Karpas-422 (cell line): ENCODE measurements around the gene KPNB1. TPM values are rescaled to one million over a fixed set of nuclear protein-coding genes. Genes with fewer than 3 reads are reported as not detected.

Experiments used
- DNase-seq: peaks from one replicate; pipeline ENCODE4 v3.0.0-alpha.2; 2015
- H2AFZ ChIP-seq: fragments of 200-600 bp; sonication (generic); 2 replicates; pipeline ENCODE4 v1.6.1; 2014; ENCODE audit warnings: antibody characterized with exemption, low read length, mixed read lengths
- H3K27ac ChIP-seq: fragments of 200-600 bp; sonication (generic); 2 replicates; pipeline ENCODE4 v1.5.1; 2014; ENCODE audit warnings: mild to moderate bottlenecking, low read length, moderate library complexity
- H3K27me3 ChIP-seq: fragments of 200-600 bp; sonication (generic); 2 replicates; pipeline ENCODE4 v1.6.1; 2014; ENCODE audit warnings: low read length, mixed read lengths
- H3K36me3 ChIP-seq: fragments of 200-600 bp; sonication (generic); 2 replicates; pipeline ENCODE4 v1.6.1; 2014; ENCODE audit warnings: low read length, mixed read lengths; ENCODE audit not compliant: insufficient read depth
- H3K4me1 ChIP-seq: fragments of 200-600 bp; sonication (generic); 2 replicates; pipeline ENCODE4 v1.6.1; 2014; ENCODE audit warnings: mild to moderate bottlenecking, low read length, mixed read lengths
- H3K4me2 ChIP-seq: fragments of 200-600 bp; sonication (generic); 2 replicates; pipeline ENCODE4 v1.6.1; 2014; ENCODE audit warnings: low read length, low read depth, mild to moderate bottlenecking; ENCODE audit not compliant: poor library complexity, severe bottlenecking
- H3K4me3 ChIP-seq: fragments of 200-600 bp; sonication (generic); 2 replicates; pipeline ENCODE4 v1.5.1; 2014; ENCODE audit warnings: mild to moderate bottlenecking, antibody characterized with exemption, low read length, mixed read lengths
- H3K79me2 ChIP-seq: fragments of 200-600 bp; sonication (generic); 2 replicates; pipeline ENCODE4 v1.6.1; 2014; ENCODE audit warnings: mild to moderate bottlenecking, low read length, mixed read lengths
- H3K9ac ChIP-seq: fragments of 200-600 bp; sonication (generic); 2 replicates; pipeline ENCODE4 v1.6.0; 2014; ENCODE audit warnings: low read length
- H3K9me2 ChIP-seq: fragments of 200-600 bp; sonication (generic), shearing (Covaris generic); replicated peaks from 2 replicates; pipeline ENCODE4 v1.6.0; 2014; ENCODE audit warnings: mild to moderate bottlenecking, low read length, moderate library complexity; ENCODE audit not compliant: insufficient read depth
- H3K9me3 ChIP-seq: fragments of 300-700, 200-600 bp; sonication (generic); 2 replicates; pipeline ENCODE4 v1.6.1; 2014; ENCODE audit warnings: low read length, mixed read lengths
- H4K20me1 ChIP-seq: fragments of 200-600 bp; sonication (generic); 2 replicates; pipeline ENCODE4 v1.6.1; 2014; ENCODE audit warnings: mild to moderate bottlenecking, antibody characterized with exemption, low read length, low read depth; ENCODE audit not compliant: insufficient read depth
- total RNA-seq: library from RNA; depleted of rRNA; stranded (reverse); fragments of >200 nt; shearing (Covaris generic); gene quantifications from 2 replicates; pipeline ENCODE4 v1.2.3, GENCODE V29; 2014; ENCODE audit warnings: low replicate concordance

KPNB1 gene
- total RNA-seq, 1 experiment from 2014 or later = 184 TPM

DNA sequence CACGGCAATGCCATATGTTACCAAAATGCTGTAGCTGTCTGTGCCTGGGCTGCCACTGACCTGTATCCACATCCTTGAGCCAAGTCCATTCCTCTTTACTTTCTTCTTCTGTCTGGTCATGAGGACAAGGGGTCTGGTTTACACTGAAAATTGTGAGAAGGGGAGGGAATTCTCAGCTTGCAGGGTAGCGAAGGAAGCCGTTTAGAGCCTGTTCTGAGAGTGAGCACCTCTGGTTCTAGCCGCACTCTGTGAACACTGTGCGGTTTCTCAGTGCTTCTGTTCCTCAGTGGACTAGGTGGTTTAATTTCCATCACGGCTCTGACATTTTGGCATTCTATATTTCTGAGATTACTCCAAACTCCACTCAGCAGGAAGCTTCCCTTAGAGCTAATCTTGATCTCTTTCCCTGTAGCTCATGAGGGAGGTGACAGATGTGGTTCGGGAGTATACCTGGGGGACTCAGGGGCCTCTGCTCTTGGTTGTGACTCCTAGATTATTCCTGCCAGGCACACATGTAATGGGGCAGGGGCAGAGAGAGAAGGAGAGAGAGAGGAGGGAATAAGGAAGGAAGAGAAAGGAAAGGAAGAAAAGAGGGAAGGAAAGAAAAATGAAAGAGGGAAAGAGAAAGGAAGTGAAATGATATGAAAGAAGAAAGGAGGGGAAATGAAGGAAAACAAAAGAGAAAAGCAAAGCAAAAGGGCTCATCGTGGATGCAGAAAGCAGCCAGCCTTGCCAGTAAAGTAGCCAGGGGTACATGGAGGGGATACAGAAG lies 69.1 kb downstream of the KPNB1 start:
- Histone ChIP-seq H3K4me2 (no peak overlapping the region), H4K20me1 (no peaks in the 10 kb centered on the region), H3K9me2 (no peaks in the 10 kb centered on the region), H3K79me2 (no peaks in the 10 kb centered on the region), H3K9me3 (no peaks in the 10 kb centered on the region), H2AFZ (no peak overlapping the region), H3K27ac (no peak overlapping the region), H3K4me3 (no peak overlapping the region), H3K27me3 (no peaks in the 10 kb centered on the region), H3K36me3 (no peaks in the 10 kb centered on the region), H3K9ac (no peak overlapping the region), H3K4me1 (peaks cover 16% of the 10 kb centered on the region)
- no peak for DNase-seq

DNA sequence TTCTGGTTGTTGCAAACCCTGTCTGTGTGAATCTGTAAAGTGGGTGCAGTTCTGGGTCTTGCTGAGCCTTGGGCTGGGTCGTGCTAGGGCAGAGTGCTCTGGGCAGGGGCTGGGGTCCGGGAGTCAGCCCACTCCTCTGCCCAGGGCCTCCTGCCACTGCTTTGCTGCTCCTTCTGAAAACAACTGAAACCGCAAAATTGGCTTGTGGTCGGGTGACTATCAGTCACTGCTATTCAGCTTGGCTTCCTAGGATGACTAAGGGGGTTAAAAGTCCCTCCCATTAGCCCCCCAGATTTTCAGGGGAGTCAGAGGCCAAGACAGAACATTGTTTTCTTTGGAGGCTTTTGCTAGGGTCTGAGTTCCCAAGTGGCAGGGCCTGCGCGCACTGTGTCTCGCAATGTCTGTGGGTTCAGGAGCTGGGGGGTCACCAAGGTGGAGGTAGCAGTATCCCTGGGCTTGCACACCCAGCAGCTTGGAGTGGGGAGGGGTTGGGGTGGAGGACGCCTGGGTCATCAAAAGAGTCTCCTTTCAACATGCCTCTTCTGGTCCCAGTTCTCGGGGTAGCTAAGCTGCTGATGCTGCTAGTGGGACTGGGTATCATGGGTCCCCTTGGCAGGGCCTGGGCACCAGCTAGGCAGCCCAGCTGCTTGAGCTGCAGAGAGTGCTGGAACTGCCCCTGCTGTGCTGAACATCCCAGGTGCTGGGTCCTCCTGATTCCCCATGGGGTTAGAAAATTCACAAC lies 69.9 kb downstream of the KPNB1 start:
- Histone ChIP-seq H3K4me2 (no peak overlapping the region), H3K4me1 (peaks cover 10% of the 10 kb centered on the region), H4K20me1 (no peaks in the 10 kb centered on the region), H3K9ac (no peak overlapping the region), H2AFZ (no peak overlapping the region), H3K36me3 (no peaks in the 10 kb centered on the region), H3K9me2 (no peaks in the 10 kb centered on the region), H3K9me3 (no peaks in the 10 kb centered on the region), H3K79me2 (no peaks in the 10 kb centered on the region), H3K27me3 (no peaks in the 10 kb centered on the region), H3K4me3 (no peak overlapping the region), H3K27ac (no peak overlapping the region)
- no peak for DNase-seq

DNA sequence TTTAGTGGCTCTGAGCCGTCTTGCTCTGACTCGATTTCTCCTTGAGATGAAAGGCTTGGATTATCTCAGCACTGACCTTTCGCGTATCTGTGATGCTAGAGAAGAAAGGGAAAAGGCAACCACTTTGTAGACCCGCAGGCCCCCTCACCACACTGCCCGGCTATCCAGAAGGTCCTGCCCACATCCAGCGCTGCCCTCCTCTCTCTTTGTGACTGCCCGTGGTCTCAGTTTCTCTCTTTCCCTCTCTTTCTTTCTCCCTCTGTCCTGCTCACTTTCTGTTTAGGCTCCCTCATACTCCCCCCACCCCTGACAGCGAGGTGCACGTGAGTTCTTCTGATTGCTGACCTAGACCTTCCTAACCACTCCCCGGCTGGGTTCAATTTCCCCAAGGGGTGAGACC lies 70.5 kb downstream of the KPNB1 start:
- Histone ChIP-seq H2AFZ (no peak overlapping the region), H3K9me2 (no peaks in the 10 kb centered on the region), H3K4me2 (no peak overlapping the region), H4K20me1 (no peaks in the 10 kb centered on the region), H3K4me1 (peaks cover 4% of the 10 kb centered on the region; the same call in 1 of the 2 replicates), H3K9ac (no peak overlapping the region), H3K27ac (no peak overlapping the region), H3K79me2 (no peaks in the 10 kb centered on the region), H3K36me3 (no peaks in the 10 kb centered on the region), H3K9me3 (no peaks in the 10 kb centered on the region), H3K27me3 (no peaks in the 10 kb centered on the region), H3K4me3 (no peak overlapping the region)
- DNase-seq = no peak

DNA sequence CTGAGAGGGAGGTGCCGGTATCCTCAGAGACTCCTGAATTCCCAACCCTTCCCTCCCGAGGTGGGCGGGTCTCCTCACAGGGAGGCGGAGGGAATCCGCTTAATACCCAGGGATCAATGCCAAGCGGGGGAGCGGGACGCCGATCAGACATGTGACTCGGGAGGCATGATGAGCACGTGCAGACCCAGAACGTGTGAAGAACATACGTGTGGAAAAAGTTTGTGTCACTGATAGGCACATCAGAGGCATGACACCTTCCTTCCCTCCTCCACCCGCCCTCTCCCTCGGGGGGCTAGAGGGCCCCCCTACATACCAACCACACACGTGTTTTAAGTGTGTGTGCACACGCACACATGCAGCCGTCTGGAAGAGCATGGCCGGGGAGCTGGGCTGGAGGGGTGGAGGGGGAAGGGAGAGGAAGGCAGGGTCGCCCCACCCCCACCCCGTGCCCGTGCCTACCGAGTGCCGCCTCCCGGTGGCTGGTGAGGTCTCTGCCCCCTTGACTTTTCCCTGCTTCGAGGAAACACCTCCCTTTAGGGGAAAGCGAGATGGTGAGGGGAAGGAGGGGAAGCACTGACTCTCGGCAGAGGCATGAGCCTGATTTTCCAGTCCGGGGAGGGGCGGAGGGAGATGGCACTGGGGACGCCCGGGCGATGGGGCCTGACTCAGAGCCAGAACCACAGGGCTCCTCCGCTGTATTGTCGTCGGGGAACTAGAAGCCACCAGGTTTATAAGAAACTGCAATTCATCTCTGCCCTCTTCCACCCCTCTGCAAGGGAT lies 71.2 kb downstream of the KPNB1 start:
- H2AFZ ChIP-seq = no peak overlapping the region
- no peaks in the 10 kb centered on the region for H3K27me3 ChIP-seq
- no peak for DNase-seq
- no peak overlapping the region for H3K4me2 ChIP-seq
- H3K27ac ChIP-seq = no peak overlapping the region
- no peak overlapping the region for H3K9ac ChIP-seq
- H3K9me3 ChIP-seq = no peaks in the 10 kb centered on the region
- H3K4me1 ChIP-seq = peaks cover 4% of the 10 kb centered on the region; the same call in 1 of the 2 replicates
- no peak overlapping the region for H3K4me3 ChIP-seq
- H3K79me2 ChIP-seq = no peaks in the 10 kb centered on the region
- H3K36me3 ChIP-seq = no peaks in the 10 kb centered on the region
- H4K20me1 ChIP-seq = no peaks in the 10 kb centered on the region
- no peaks in the 10 kb centered on the region for H3K9me2 ChIP-seq

DNA sequence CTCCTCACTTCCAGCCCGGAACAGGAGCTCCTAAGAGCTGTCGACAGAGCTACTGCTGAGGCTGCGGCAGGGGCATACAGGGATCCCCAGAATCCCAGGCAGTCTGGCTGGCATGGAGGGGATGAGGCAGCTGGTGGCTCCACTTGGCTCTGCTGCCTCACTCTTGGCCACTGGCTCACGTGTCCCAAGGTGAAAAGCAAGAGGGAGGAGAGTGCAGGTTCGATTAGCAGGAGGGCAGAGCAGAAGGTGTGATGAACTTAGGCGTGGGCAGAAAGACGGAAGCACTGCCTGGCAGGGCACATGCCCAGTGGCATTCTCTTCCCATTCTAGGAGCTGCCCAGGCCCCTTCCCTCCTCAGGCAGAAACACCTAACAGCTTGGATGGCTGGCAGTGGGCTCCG lies 72.0 kb downstream of the KPNB1 start:
- Histone ChIP-seq H3K9ac (no peak overlapping the region), H3K4me3 (no peak overlapping the region), H3K27ac (no peak overlapping the region), H3K4me2 (no peak overlapping the region), H3K4me1 (peaks cover 4% of the 10 kb centered on the region; the same call in 1 of the 2 replicates), H3K79me2 (no peaks in the 10 kb centered on the region), H3K9me3 (no peaks in the 10 kb centered on the region), H3K27me3 (no peaks in the 10 kb centered on the region), H2AFZ (no peak overlapping the region), H4K20me1 (no peaks in the 10 kb centered on the region), H3K36me3 (no peaks in the 10 kb centered on the region), H3K9me2 (no peaks in the 10 kb centered on the region)
- no peak for DNase-seq

DNA sequence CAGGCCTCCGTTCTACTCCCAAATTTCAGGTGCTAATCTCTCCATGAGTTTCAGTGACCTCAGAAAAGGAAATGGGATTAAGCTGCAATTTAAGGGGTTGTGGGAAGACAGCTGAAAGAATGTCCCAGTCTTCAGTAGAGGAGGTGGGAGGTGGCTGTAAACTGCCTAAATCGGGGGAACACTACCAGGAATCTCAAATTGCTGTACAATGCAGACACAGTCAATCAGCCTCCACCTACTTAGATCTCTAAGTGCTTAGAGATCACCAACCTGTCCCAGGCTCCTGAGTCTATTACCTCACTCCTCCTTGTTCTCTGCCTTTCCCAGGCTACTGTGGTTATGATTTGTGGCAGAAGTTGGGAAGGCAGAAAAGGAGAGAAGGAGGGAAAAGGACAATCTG lies 75.0 kb downstream of the KPNB1 start:
- Histone ChIP-seq H3K4me3 (no peak overlapping the region), H3K79me2 (no peaks in the 10 kb centered on the region), H4K20me1 (no peaks in the 10 kb centered on the region), H3K9ac (no peak overlapping the region), H2AFZ (no peak overlapping the region), H3K4me1 (no peaks in the 10 kb centered on the region), H3K9me3 (no peaks in the 10 kb centered on the region), H3K27ac (no peak overlapping the region), H3K4me2 (no peak overlapping the region), H3K36me3 (no peaks in the 10 kb centered on the region), H3K27me3 (no peaks in the 10 kb centered on the region), H3K9me2 (no peaks in the 10 kb centered on the region)
- DNase-seq = no peak

DNA sequence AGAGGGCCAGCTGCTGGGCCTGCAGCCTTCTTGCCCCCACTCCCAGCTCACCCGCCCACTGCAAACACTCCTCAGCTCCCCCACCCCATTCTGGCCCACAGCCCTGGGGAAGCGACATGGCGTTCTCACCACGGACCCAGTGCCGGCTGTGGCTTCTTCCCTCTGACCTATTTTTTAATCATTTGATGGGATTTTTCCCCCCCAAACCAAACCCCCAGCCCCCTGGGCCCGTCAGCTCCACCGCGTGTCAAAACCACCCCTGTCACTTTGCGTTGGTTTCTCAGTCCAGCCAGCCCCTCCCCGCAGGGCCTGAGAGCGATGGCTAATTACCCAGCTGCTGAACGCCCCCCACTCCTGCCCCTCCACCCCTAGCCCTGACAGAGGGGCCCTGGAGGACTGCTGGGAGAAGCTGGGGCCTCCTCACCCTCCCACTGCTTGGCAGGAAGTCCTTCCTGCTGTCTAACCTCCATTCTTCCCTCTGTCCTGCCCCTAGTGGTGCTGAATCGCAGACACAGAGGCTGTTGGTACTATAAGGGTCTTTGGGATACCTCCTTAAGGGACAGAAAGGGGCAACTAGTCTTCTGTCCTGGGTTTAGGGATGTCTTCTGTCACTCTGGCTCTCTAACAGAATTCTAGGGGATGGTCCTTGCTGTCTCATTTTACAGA lies 75.9 kb downstream of the KPNB1 start:
- DNase-seq = no peak
- Histone ChIP-seq H3K27me3 (no peaks in the 10 kb centered on the region), H3K9ac (no peak overlapping the region), H2AFZ (no peak overlapping the region), H3K27ac (no peak overlapping the region), H3K79me2 (no peaks in the 10 kb centered on the region), H4K20me1 (no peaks in the 10 kb centered on the region), H3K36me3 (no peaks in the 10 kb centered on the region), H3K9me2 (no peaks in the 10 kb centered on the region), H3K4me2 (no peak overlapping the region), H3K4me1 (no peaks in the 10 kb centered on the region), H3K4me3 (no peak overlapping the region), H3K9me3 (no peaks in the 10 kb centered on the region)
